Coronary artery (tissue), 2 donors: ENCODE data around the gene TMEM39B.
"Not testable (repeated sequence)": the region's sequence is repeated elsewhere in the genome, so short reads cannot be mapped to it uniquely, and the experiment has no call there.

Experiments
- DNase-seq: peaks from one replicate; pipeline ENCODE4 v3.0.0-alpha.2; 2017; ENCODE audit warnings: low spot score
- H3K27ac ChIP-seq, 2 donors: fragments of 200-600 bp; sonication (generic); one replicate each; pipeline ENCODE4 v1.5.1; 2016 to 2019
- H3K4me3 ChIP-seq: fragments of 200-600 bp; sonication (generic); 2 replicates; pipeline ENCODE4 v1.5.1; 2016; ENCODE audit warnings: mild to moderate bottlenecking, moderate library complexity
- CTCF ChIP-seq: fragments of 200-600 bp; sonication (generic); IDR thresholded peaks from one replicate; pipeline ENCODE4 v1.5.1; 2019; ENCODE audit warnings: antibody characterized with exemption

The TMEM39B gene

DNA sequence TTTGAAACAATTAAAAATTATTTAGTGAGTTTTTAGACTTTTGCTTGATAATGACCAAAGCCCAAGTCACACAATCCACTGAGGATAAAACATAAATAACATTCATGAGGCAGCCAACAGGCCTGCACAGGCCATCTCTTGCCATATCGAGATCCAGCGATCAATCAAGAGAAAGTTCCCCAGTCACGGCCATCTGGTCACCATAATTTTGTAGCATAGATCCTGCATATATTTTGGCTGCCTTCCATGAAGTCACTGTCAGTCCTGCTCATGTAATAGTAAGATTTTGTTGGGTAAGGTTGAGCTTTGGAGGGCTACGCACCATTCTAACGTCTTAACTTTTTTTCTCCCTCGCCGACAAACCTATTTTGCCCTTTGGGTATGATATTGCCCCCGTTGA is 52.6 kb downstream of the TMEM39B start:
- no peak for TF ChIP-seq CTCF
- H3K27ac ChIP-seq: no peak overlapping the region
- DNase-seq: no peak
- no peak overlapping the region for H3K4me3 ChIP-seq

GRCh38 chr1:32126770-32127169 is 54.0 kb downstream of the TMEM39B start:
- Histone ChIP-seq H3K4me3 (no peak overlapping the region), H3K27ac (no peak overlapping the region)
- TF ChIP-seq CTCF: no peak
- no peak for DNase-seq

GRCh38 chr1:32127409-32128198 is 54.9 kb downstream of the TMEM39B start:
- TF ChIP-seq CTCF: no peak
- no peak for DNase-seq
- Histone ChIP-seq H3K4me3 (no peak overlapping the region), H3K27ac (no peak overlapping the region)

GRCh38 chr1:32128479-32128878 is 55.7 kb downstream of the TMEM39B start:
- Histone ChIP-seq H3K4me3 (no peak overlapping the region), H3K27ac (no peak overlapping the region)
- DNase-seq: no peak
- no peak for TF ChIP-seq CTCF

- Histone ChIP-seq H3K4me3 (no peak overlapping the region), H3K27ac (no peak overlapping the region)
- no peak for DNase-seq
- no peak for TF ChIP-seq CTCF
Measured at GRCh38 chr1:32128964-32129363, 56.2 kb downstream of the TMEM39B start.

- DNase-seq, H3K27ac ChIP-seq, H3K4me3 ChIP-seq: not testable (repeated sequence)
Measured at GRCh38 chr1:32133950-32134280, 61.2 kb downstream of the TMEM39B start.

GRCh38 chr1:32137111-32137510 is 64.4 kb downstream of the TMEM39B start:
- no peak overlapping the region for H3K4me3 ChIP-seq
- no peak for DNase-seq
- H3K27ac ChIP-seq: no peak overlapping the region
- TF ChIP-seq CTCF: no peak
